PFSK-1 (cell line): ENCODE results near the gene RIIAD1.

ENCODE experiments used
- FOXP2 ChIP-seq: optimal IDR thresholded peaks from 2 replicates; pipeline ENCODE3; 2011; ENCODE audit warnings: borderline replicate concordance, control low read depth, inconsistent platforms; ENCODE audit not compliant: insufficient read depth; ENCODE audit errors: extremely low read length, extremely low read depth
- POLR2AphosphoS5 ChIP-seq: IDR thresholded peaks from 2 replicates; pipeline ENCODE4 v1.6.1; 2012; ENCODE audit warnings: low read depth, mild to moderate bottlenecking, control low read depth, low read length, moderate library complexity
- SIN3A ChIP-seq: IDR thresholded peaks from 2 replicates; pipeline ENCODE4 v1.6.1; 2012; ENCODE audit warnings: mild to moderate bottlenecking, low read length, moderate library complexity, borderline replicate concordance; ENCODE audit not compliant: insufficient read depth
- TAF1 ChIP-seq: IDR thresholded peaks from 2 replicates; pipeline ENCODE4 v1.6.1; 2012; ENCODE audit warnings: low read length, control low read depth, borderline replicate concordance; ENCODE audit not compliant: insufficient read depth
- TF ChIP-seq, protein P1 (sequence below), 2 experiments: IDR thresholded peaks; 2 replicates each; pipeline versions ENCODE4 v1.6.1 to v1.8.0; 2011 to 2012; ENCODE audit warnings: low read depth in 2 of 2, low read length in 2 of 2, control low read depth in 1 of 2, inconsistent platforms in 1 of 2, mild to moderate bottlenecking in 1 of 2, moderate library complexity in 1 of 2; ENCODE audit not compliant: insufficient read depth in 1 of 2

DNA sequence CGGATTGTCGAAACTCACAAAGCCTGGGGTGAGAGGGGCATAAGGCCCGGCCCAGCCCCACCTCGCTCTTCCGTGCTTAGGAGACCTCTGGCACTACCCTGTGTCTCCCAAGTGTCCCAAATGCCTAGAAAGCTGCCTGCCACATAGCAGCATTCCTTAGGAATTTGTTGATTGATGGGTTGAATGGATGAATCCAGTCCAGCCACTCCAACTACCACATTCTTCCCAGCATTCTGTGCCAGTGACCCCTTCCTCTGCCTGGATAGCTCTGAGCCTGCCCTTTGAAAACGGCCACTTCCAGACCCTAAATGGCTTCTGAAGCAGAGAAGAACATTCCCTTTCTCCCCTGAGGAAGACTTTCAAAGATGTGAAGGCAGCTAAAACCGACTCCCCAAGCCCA, 16.2 kb upstream of the RIIAD1 start:
- TF ChIP-seq TAF1 = no peak
- TF ChIP-seq POLR2AphosphoS5 = no peak
- TF ChIP-seq, protein P1, sequence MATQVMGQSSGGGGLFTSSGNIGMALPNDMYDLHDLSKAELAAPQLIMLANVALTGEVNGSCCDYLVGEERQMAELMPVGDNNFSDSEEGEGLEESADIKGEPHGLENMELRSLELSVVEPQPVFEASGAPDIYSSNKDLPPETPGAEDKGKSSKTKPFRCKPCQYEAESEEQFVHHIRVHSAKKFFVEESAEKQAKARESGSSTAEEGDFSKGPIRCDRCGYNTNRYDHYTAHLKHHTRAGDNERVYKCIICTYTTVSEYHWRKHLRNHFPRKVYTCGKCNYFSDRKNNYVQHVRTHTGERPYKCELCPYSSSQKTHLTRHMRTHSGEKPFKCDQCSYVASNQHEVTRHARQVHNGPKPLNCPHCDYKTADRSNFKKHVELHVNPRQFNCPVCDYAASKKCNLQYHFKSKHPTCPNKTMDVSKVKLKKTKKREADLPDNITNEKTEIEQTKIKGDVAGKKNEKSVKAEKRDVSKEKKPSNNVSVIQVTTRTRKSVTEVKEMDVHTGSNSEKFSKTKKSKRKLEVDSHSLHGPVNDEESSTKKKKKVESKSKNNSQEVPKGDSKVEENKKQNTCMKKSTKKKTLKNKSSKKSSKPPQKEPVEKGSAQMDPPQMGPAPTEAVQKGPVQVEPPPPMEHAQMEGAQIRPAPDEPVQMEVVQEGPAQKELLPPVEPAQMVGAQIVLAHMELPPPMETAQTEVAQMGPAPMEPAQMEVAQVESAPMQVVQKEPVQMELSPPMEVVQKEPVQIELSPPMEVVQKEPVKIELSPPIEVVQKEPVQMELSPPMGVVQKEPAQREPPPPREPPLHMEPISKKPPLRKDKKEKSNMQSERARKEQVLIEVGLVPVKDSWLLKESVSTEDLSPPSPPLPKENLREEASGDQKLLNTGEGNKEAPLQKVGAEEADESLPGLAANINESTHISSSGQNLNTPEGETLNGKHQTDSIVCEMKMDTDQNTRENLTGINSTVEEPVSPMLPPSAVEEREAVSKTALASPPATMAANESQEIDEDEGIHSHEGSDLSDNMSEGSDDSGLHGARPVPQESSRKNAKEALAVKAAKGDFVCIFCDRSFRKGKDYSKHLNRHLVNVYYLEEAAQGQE (IDR thresholded peaks at IDR 0.05; ENCODE audit: insufficient read depth in 1 of 2, low read depth in 2 of 2, low read length in 2 of 2) = no peak
- no peak for TF ChIP-seq FOXP2
- no peak for TF ChIP-seq SIN3A
